ENCODE measurements around the gene FGF1. TPM values are rescaled to one million over a fixed set of nuclear protein-coding genes. Genes with fewer than 3 reads are reported as not detected.

Gene FGF1
- total RNA-seq, 1 experiment from 2014 or later, result not detected

DNA sequence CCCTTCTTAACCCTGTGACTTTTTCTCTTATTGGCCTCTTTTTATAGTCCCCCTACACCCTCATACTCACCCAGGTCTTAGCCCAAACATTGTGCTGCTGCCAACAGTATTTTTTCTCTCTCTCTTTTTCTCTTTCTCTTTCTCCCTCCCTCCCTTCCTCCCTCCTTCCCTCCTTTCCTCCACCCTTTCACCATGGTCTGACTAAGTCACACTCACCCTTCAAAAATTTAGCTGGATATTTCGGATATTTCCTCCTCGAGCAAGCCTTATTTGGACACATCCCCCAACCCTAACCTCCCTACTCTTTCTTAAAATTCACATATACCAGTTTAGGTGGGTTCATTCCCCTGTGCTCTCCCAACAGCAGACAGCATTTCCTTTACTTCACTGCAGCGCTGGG, 64.7 kb downstream of the FGF1 start:
- CTCF ChIA-PET, result no interaction called here
- DNase-seq (ENCODE audit: low read depth, low spot score) (no peak), ATAC-seq (no peak; the same call in 1 of the 2 replicates)
- in situ Hi-C loops (cut with HindIII; ENCODE audit: low pct_unique_long_range_greater_than_20kb, low sequenced_read_pairs) (no loop called here), intact Hi-C loops (cut with micrococcal nuclease; ENCODE audit: unreplicated experiment) (no loop called here)
- H3K27ac ChIP-seq (ENCODE audit: low read length), result no peak overlapping the region
- no peaks in the 10 kb centered on the region for H3K27me3 ChIP-seq (ENCODE audit: control insufficient read depth, insufficient read depth, low read length)
- H3K4me1 ChIP-seq (ENCODE audit: control insufficient read depth, insufficient read depth, low read length), result no peaks in the 10 kb centered on the region
- no peaks in the 10 kb centered on the region for H3K36me3 ChIP-seq (ENCODE audit: control insufficient read depth, insufficient read depth, low read length)
- POLR2A ChIA-PET, result no interaction called here
- no peak overlapping the region for H3K4me3 ChIP-seq (ENCODE audit: low read depth in 2 of 2, low read length in 2 of 2)
- BruUV-seq (replicated peaks), result no TSS peak
- no peak for TF ChIP-seq TCF7L2 (IDR thresholded peaks at IDR 0.05; ENCODE audit: low read depth, low read length)
- TF ChIP-seq, protein P1, sequence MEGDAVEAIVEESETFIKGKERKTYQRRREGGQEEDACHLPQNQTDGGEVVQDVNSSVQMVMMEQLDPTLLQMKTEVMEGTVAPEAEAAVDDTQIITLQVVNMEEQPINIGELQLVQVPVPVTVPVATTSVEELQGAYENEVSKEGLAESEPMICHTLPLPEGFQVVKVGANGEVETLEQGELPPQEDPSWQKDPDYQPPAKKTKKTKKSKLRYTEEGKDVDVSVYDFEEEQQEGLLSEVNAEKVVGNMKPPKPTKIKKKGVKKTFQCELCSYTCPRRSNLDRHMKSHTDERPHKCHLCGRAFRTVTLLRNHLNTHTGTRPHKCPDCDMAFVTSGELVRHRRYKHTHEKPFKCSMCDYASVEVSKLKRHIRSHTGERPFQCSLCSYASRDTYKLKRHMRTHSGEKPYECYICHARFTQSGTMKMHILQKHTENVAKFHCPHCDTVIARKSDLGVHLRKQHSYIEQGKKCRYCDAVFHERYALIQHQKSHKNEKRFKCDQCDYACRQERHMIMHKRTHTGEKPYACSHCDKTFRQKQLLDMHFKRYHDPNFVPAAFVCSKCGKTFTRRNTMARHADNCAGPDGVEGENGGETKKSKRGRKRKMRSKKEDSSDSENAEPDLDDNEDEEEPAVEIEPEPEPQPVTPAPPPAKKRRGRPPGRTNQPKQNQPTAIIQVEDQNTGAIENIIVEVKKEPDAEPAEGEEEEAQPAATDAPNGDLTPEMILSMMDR (IDR thresholded peaks at IDR 0.05), result no peak
- no peak for TF ChIP-seq REST (IDR thresholded peaks at IDR 0.05; ENCODE audit: insufficient read depth in 1 of 2, low read depth in 2 of 2, low read length in 1 of 2)
- no peak for TF ChIP-seq POLR2AphosphoS5 (IDR thresholded peaks at IDR 0.05; ENCODE audit: low read depth, low read length)
- no peak for TF ChIP-seq SIN3A (IDR thresholded peaks at IDR 0.05; ENCODE audit: borderline replicate concordance, insufficient read depth, low read depth, low read length)
- H3K9me3 ChIP-seq (ENCODE audit: control insufficient read depth, insufficient read depth, low read depth, low read length), result no peaks in the 10 kb centered on the region

GRCh38 chr5:142619815-142620214, 66.1 kb downstream of the FGF1 start:
- CTCF ChIA-PET, result no interaction called here
- Histone ChIP-seq H3K36me3 (ENCODE audit: control insufficient read depth, insufficient read depth, low read length) (no peaks in the 10 kb centered on the region), H3K4me1 (ENCODE audit: control insufficient read depth, insufficient read depth, low read length) (no peaks in the 10 kb centered on the region), H3K4me3 (ENCODE audit: low read depth in 2 of 2, low read length in 2 of 2) (no peak overlapping the region), H3K27me3 (ENCODE audit: control insufficient read depth, insufficient read depth, low read length) (no peaks in the 10 kb centered on the region), H3K9me3 (ENCODE audit: control insufficient read depth, insufficient read depth, low read depth, low read length) (no peaks in the 10 kb centered on the region), H3K27ac (ENCODE audit: low read length) (no peak overlapping the region)
- TF ChIP-seq SIN3A (IDR thresholded peaks at IDR 0.05; ENCODE audit: borderline replicate concordance, insufficient read depth, low read depth, low read length) (no peak), POLR2AphosphoS5 (IDR thresholded peaks at IDR 0.05; ENCODE audit: low read depth, low read length) (no peak), TCF7L2 (IDR thresholded peaks at IDR 0.05; ENCODE audit: low read depth, low read length) (no peak), REST (IDR thresholded peaks at IDR 0.05; ENCODE audit: insufficient read depth in 1 of 2, low read depth in 2 of 2, low read length in 1 of 2) (no peak)
- TF ChIP-seq, protein P1 (IDR thresholded peaks at IDR 0.05), result no peak
- ATAC-seq (no peak), DNase-seq (ENCODE audit: low read depth, low spot score) (no peak)
- POLR2A ChIA-PET, result no interaction called here
- in situ Hi-C loops (cut with HindIII; ENCODE audit: low pct_unique_long_range_greater_than_20kb, low sequenced_read_pairs) (no loop called here), intact Hi-C loops (cut with micrococcal nuclease; ENCODE audit: unreplicated experiment) (no loop called here)
- no TSS peak for BruUV-seq (replicated peaks)

All from Panc1 (cell line).